ENCODE data around the gene RAB42.
"Not testable (repeated sequence)": the region's sequence is repeated elsewhere in the genome, so short reads cannot be mapped to it uniquely, and the experiment has no call there.

RAB42 gene

GRCh38 chr1:28565726-28566125 lies 26.3 kb upstream of the RAB42 start:
- peaks cover 47 to 67% of the 10 kb centered on the region in 2 experiments for H3K36me3 ChIP-seq (ENCODE audit: control insufficient read depth in 1 of 2, insufficient read depth in 2 of 2, low read length in 2 of 2)
- no peak overlapping the region for H2AK5ac ChIP-seq (ENCODE audit: low read length)
- no peak overlapping the region for H3K9ac ChIP-seq (ENCODE audit: low read length)
- no peak overlapping the region for H3K4ac ChIP-seq (ENCODE audit: low read depth, low read length)
- H3K27me3 ChIP-seq (ENCODE audit: insufficient read depth, low read length) = no peaks in the 10 kb centered on the region
- no peaks in the 10 kb centered on the region for H3K9me3 ChIP-seq (ENCODE audit: insufficient read depth, low read depth, low read length)
- no peak overlapping the region for H4K8ac ChIP-seq (ENCODE audit: low read depth, low read length)
- no peak overlapping the region for H3K27ac ChIP-seq (ENCODE audit: low read depth, low read length)
- H2BK120ac ChIP-seq (ENCODE audit: insufficient read depth, low read length, poor library complexity) = no peak overlapping the region
- H3K18ac ChIP-seq (ENCODE audit: low read length) = no peak overlapping the region
- H3K14ac ChIP-seq (ENCODE audit: low read length) = no peak overlapping the region
- H2BK5ac ChIP-seq (ENCODE audit: low read depth, low read length, poor library complexity) = no peak overlapping the region
- no CpG with 5 or more reads among the region's 6 CpGs for WGBS (ENCODE audit: extremely low coverage, insufficient coverage, insufficient read length)
- no peak overlapping the region for H3K4me2 ChIP-seq (ENCODE audit: low read length)
- no peak overlapping the region for H3K23ac ChIP-seq (ENCODE audit: low read length)
- no peak overlapping the region for H2AFZ ChIP-seq (ENCODE audit: insufficient read depth, low read length, poor library complexity)
- no peaks in the 10 kb centered on the region for H3K4me1 ChIP-seq (ENCODE audit: control insufficient read depth in 1 of 2, insufficient read depth in 2 of 2, low read length in 2 of 2)
- no peak overlapping the region for H4K91ac ChIP-seq (ENCODE audit: low read depth, low read length)
- H3K4me3 ChIP-seq (ENCODE audit: low read depth, low read length) = no peak overlapping the region
- H2BK12ac ChIP-seq (ENCODE audit: low read length) = no peak overlapping the region
- H3K79me1 ChIP-seq (ENCODE audit: low read length) = no peaks in the 10 kb centered on the region
- no peaks in the 10 kb centered on the region for H3K79me2 ChIP-seq (ENCODE audit: control insufficient read depth, insufficient read depth, low read length, poor library complexity)
- DNase-seq = no peak
- no peak overlapping the region for H4K12ac ChIP-seq (ENCODE audit: low read depth, low read length)

DNA sequence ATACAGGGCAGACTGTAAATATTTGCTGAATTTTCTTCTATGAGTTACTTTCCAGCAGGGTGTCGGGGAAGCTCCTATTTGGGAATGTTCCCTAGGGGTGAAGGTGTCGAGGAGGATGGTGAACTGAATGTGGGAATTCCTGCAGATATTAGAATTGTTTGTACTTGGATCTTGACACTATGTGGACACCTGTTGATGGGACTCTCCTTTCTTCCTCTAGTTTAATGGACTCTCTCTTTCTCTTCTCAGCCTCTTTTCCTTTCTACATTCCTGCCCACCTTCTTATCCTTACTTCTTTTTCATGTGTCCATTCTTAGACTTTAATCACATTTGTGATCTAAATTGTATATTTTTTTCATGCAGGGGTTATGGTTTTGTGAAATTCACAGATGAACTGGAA lies 25.1 kb upstream of the RAB42 start:
- no peak overlapping the region for H4K12ac ChIP-seq (ENCODE audit: low read depth, low read length)
- H3K4ac ChIP-seq (ENCODE audit: low read depth, low read length) = no peak overlapping the region
- peaks cover 42 to 70% of the 10 kb centered on the region in 2 experiments for H3K36me3 ChIP-seq (ENCODE audit: control insufficient read depth in 1 of 2, insufficient read depth in 2 of 2, low read length in 2 of 2)
- no peak overlapping the region for H3K4me3 ChIP-seq (ENCODE audit: low read depth, low read length)
- no peak for DNase-seq
- H2BK120ac ChIP-seq (ENCODE audit: insufficient read depth, low read length, poor library complexity) = no peak overlapping the region
- H3K27me3 ChIP-seq (ENCODE audit: insufficient read depth, low read length) = no peaks in the 10 kb centered on the region
- H3K4me2 ChIP-seq (ENCODE audit: low read length) = no peak overlapping the region
- no peak overlapping the region for H3K18ac ChIP-seq (ENCODE audit: low read length)
- no peak overlapping the region for H2AK5ac ChIP-seq (ENCODE audit: low read length)
- H2AFZ ChIP-seq (ENCODE audit: insufficient read depth, low read length, poor library complexity) = no peak overlapping the region
- H3K27ac ChIP-seq (ENCODE audit: low read depth, low read length) = no peak overlapping the region
- H4K91ac ChIP-seq (ENCODE audit: low read depth, low read length) = no peak overlapping the region
- WGBS (ENCODE audit: extremely low coverage, insufficient coverage, insufficient read length) = no CpG with 5 or more reads among the region's 2 CpGs
- no peaks in the 10 kb centered on the region for H3K4me1 ChIP-seq (ENCODE audit: control insufficient read depth in 1 of 2, insufficient read depth in 2 of 2, low read length in 2 of 2)
- no peak overlapping the region for H3K9ac ChIP-seq (ENCODE audit: low read length)
- no peaks in the 10 kb centered on the region for H3K9me3 ChIP-seq (ENCODE audit: insufficient read depth, low read depth, low read length)
- no peak overlapping the region for H4K8ac ChIP-seq (ENCODE audit: low read depth, low read length)
- H3K14ac ChIP-seq (ENCODE audit: low read length) = no peak overlapping the region
- H3K23ac ChIP-seq (ENCODE audit: low read length) = no peak overlapping the region
- no peak overlapping the region for H2BK5ac ChIP-seq (ENCODE audit: low read depth, low read length, poor library complexity)
- H3K79me1 ChIP-seq (ENCODE audit: low read length) = no peaks in the 10 kb centered on the region
- H3K79me2 ChIP-seq (ENCODE audit: control insufficient read depth, insufficient read depth, low read length, poor library complexity) = no peaks in the 10 kb centered on the region
- H2BK12ac ChIP-seq (ENCODE audit: low read length) = no peak overlapping the region

GRCh38 chr1:28571911-28572310 lies 20.2 kb upstream of the RAB42 start:
- Histone ChIP-seq H3K9ac (ENCODE audit: low read length) (no peak overlapping the region), H3K4me1 (ENCODE audit: control insufficient read depth in 1 of 2, insufficient read depth in 2 of 2, low read length in 2 of 2) (no peaks in the 10 kb centered on the region), H2AFZ (ENCODE audit: insufficient read depth, low read length, poor library complexity) (no peak overlapping the region), H3K79me2 (ENCODE audit: control insufficient read depth, insufficient read depth, low read length, poor library complexity) (no peaks in the 10 kb centered on the region), H3K4me2 (ENCODE audit: low read length) (no peak overlapping the region), H3K4ac (ENCODE audit: low read depth, low read length) (no peak overlapping the region), H2BK5ac (ENCODE audit: low read depth, low read length, poor library complexity) (no peak overlapping the region), H4K12ac (ENCODE audit: low read depth, low read length) (no peak overlapping the region), H2BK120ac (ENCODE audit: insufficient read depth, low read length, poor library complexity) (no peak overlapping the region), H2AK5ac (ENCODE audit: low read length) (no peak overlapping the region), H3K9me3 (ENCODE audit: insufficient read depth, low read depth, low read length) (no peaks in the 10 kb centered on the region), H3K23ac (ENCODE audit: low read length) (no peak overlapping the region), H3K4me3 (ENCODE audit: low read depth, low read length) (no peak overlapping the region), H3K18ac (ENCODE audit: low read length) (no peak overlapping the region), H4K91ac (ENCODE audit: low read depth, low read length) (no peak overlapping the region), H4K8ac (ENCODE audit: low read depth, low read length) (no peak overlapping the region), H3K27ac (ENCODE audit: low read depth, low read length) (no peak overlapping the region), H3K27me3 (ENCODE audit: insufficient read depth, low read length) (no peaks in the 10 kb centered on the region), H3K36me3 (ENCODE audit: control insufficient read depth in 1 of 2, insufficient read depth in 2 of 2, low read length in 2 of 2) (peaks cover 41 to 59% of the 10 kb centered on the region in 2 experiments), H3K14ac (ENCODE audit: low read length) (no peak overlapping the region), H3K79me1 (ENCODE audit: low read length) (no peaks in the 10 kb centered on the region), H2BK12ac (ENCODE audit: low read length) (no peak overlapping the region)
- no peak for DNase-seq
- no CpG with 5 or more reads among the region's 4 CpGs for WGBS (ENCODE audit: extremely low coverage, insufficient coverage, insufficient read length)

DNA sequence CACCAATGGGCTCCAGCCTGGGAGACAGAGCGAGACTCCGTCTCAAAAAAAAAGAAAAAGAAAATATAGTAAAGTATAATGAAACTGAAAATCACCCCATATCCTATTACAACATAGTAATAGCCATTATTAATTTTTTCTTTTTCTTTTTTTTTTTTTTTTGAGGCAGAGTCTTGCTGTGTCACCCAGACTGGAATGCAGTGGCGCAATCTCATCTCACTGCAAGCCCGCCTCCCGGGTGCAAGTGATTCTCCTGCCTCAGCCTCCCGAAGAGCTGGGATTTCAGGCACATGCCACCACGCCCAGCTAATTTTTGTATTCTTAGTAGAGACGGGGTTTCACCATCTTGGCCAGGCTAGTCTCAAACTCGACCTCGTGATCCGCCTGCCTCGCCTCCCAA lies 19.2 kb upstream of the RAB42 start:
- peaks cover 37 to 57% of the 10 kb centered on the region in 2 experiments for H3K36me3 ChIP-seq (ENCODE audit: control insufficient read depth in 1 of 2, insufficient read depth in 2 of 2, low read length in 2 of 2)

More for the DNA sequence above, 19.2 kb upstream of the RAB42 start:
- not testable (repeated sequence) for H2BK12ac ChIP-seq (ENCODE audit: low read length); H3K14ac ChIP-seq (ENCODE audit: low read length); H4K91ac ChIP-seq (ENCODE audit: low read depth, low read length); H3K4me2 ChIP-seq (ENCODE audit: low read length); H2BK5ac ChIP-seq (ENCODE audit: low read depth, low read length, poor library complexity); H3K9ac ChIP-seq (ENCODE audit: low read length); H3K4me3 ChIP-seq (ENCODE audit: low read depth, low read length); H3K23ac ChIP-seq (ENCODE audit: low read length); H3K79me2 ChIP-seq (ENCODE audit: control insufficient read depth, insufficient read depth, low read length, poor library complexity); H2AFZ ChIP-seq (ENCODE audit: insufficient read depth, low read length, poor library complexity); H4K12ac ChIP-seq (ENCODE audit: low read depth, low read length); H3K4me1 ChIP-seq (ENCODE audit: control insufficient read depth in 1 of 2, insufficient read depth in 2 of 2, low read length in 2 of 2); H3K27ac ChIP-seq (ENCODE audit: low read depth, low read length); H2AK5ac ChIP-seq (ENCODE audit: low read length); H3K18ac ChIP-seq (ENCODE audit: low read length); H3K9me3 ChIP-seq (ENCODE audit: insufficient read depth, low read depth, low read length); H3K27me3 ChIP-seq (ENCODE audit: insufficient read depth, low read length); H3K79me1 ChIP-seq (ENCODE audit: low read length); H3K4ac ChIP-seq (ENCODE audit: low read depth, low read length); H2BK120ac ChIP-seq (ENCODE audit: insufficient read depth, low read length, poor library complexity); H4K8ac ChIP-seq (ENCODE audit: low read depth, low read length)
- DNase-seq = peak; percentile 88 to 89
- no CpG with 5 or more reads among the region's 12 CpGs for WGBS (ENCODE audit: extremely low coverage, insufficient coverage, insufficient read length)

Measured in trophoblast cell (in vitro differentiated cells and primary cell).